Measurements from ENCODE around the gene MYBPHL. TPM values are rescaled to one million over a fixed set of nuclear protein-coding genes. Genes with fewer than 3 reads are reported as not detected.
A peak's percentile ranks its signal among the peaks of the same experiment; 100 is the strongest.

MYBPHL gene
- total RNA-seq, 1 experiment from 2014 or later = not detected

- no peak for DNase-seq (ENCODE audit: low read depth)
Measured at GRCh38 chr1:109281680-109282496, 24.9 kb downstream of the MYBPHL start.

GRCh38 chr1:109280862-109281261 is 25.9 kb downstream of the MYBPHL start:
- DNase-seq (ENCODE audit: low read depth) = no peak

GRCh38 chr1:109279615-109280278 is 27.1 kb downstream of the MYBPHL start:
- no peak for DNase-seq (ENCODE audit: low read depth)

- peak; percentile 75 for DNase-seq (ENCODE audit: low read depth)
Measured at GRCh38 chr1:109277434-109278204, 29.2 kb downstream of the MYBPHL start.

GRCh38 chr1:109275706-109276345 is 31.0 kb downstream of the MYBPHL start:
- peak; percentile 80 for DNase-seq (ENCODE audit: low read depth)

GRCh38 chr1:109274533-109275476 is 32.0 kb downstream of the MYBPHL start:
- peak; percentile 66 for DNase-seq (ENCODE audit: low read depth)

GRCh38 chr1:109273570-109274288 is 33.1 kb downstream of the MYBPHL start:
- DNase-seq (ENCODE audit: low read depth) = no peak

GRCh38 chr1:109272831-109273547 is 33.8 kb downstream of the MYBPHL start:
- DNase-seq (ENCODE audit: low read depth) = no peak

- DNase-seq (ENCODE audit: low read depth) = no peak
Measured at GRCh38 chr1:109272021-109272799, 34.6 kb downstream of the MYBPHL start.

GRCh38 chr1:109271458-109271857 is 35.4 kb downstream of the MYBPHL start:
- DNase-seq (ENCODE audit: low read depth) = no peak

- no peak for DNase-seq (ENCODE audit: low read depth)
Measured at GRCh38 chr1:109270623-109271317, 36.0 kb downstream of the MYBPHL start.

GRCh38 chr1:109269981-109270622 is 36.7 kb downstream of the MYBPHL start:
- no peak for DNase-seq (ENCODE audit: low read depth)

GRCh38 chr1:109269212-109269980 is 37.4 kb downstream of the MYBPHL start:
- no peak for DNase-seq (ENCODE audit: low read depth)

GRCh38 chr1:109268431-109269211 is 38.2 kb downstream of the MYBPHL start:
- no peak for DNase-seq (ENCODE audit: low read depth)

- no peak for DNase-seq (ENCODE audit: low read depth)
Measured at GRCh38 chr1:109267743-109268300, 39.0 kb downstream of the MYBPHL start.

Measured in HT1080 (cell line).